DND-41 (cell line): ENCODE measurements around the gene CTTNBP2NL.

Source experiments
- ATAC-seq: fragments of 200-7000 bp; cut with Tn5 transposase; 3 replicates; pipeline ENCODE4 v1.9.1; 2021; ENCODE audit warnings: low read depth; ENCODE audit not compliant: insufficient read depth
- DNase-seq: peaks from one replicate; pipeline ENCODE4 v3.0.0-alpha.2; 2020
- H2AFZ ChIP-seq: 2 replicates; pipeline ENCODE4 v1.6.0; 2012; ENCODE audit warnings: low read depth, low read length
- H3K27ac ChIP-seq: 2 replicates; pipeline ENCODE4 v1.5.1; 2012; ENCODE audit warnings: low read length, inconsistent platforms
- H3K27me3 ChIP-seq: fragments of 200-600 bp; sonication (generic); 2 replicates; pipeline ENCODE4 v1.6.0; 2012; ENCODE audit warnings: low read length, mild to moderate bottlenecking, inconsistent platforms; ENCODE audit not compliant: insufficient read depth, poor library complexity
- H3K36me3 ChIP-seq: 2 replicates; pipeline ENCODE4 v1.5.1; 2012; ENCODE audit warnings: low read length, inconsistent platforms; ENCODE audit not compliant: insufficient read depth
- H3K4me1 ChIP-seq: 2 replicates; pipeline ENCODE4 v1.5.1; 2012; ENCODE audit warnings: mild to moderate bottlenecking, low read length; ENCODE audit not compliant: insufficient read depth
- H3K4me2 ChIP-seq: 2 replicates; pipeline ENCODE4 v1.6.0; 2012; ENCODE audit warnings: mild to moderate bottlenecking, moderate library complexity, low read length, inconsistent platforms; ENCODE audit not compliant: insufficient read depth
- H3K4me3 ChIP-seq, 2 experiments: fragments of 200-600 bp in 1 of 2; shearing (Covaris generic) in 1 of 2; 2 replicates each; pipeline ENCODE4 v1.5.1; 2012 to 2016; ENCODE audit warnings: inconsistent platforms in 2 of 2, low read length in 2 of 2, mild to moderate bottlenecking in 2 of 2, low read depth in 1 of 2, moderate library complexity in 1 of 2
- H3K79me2 ChIP-seq: 2 replicates; pipeline ENCODE4 v1.6.0; 2012; ENCODE audit warnings: low read length, inconsistent platforms; ENCODE audit not compliant: insufficient read depth
- H3K9ac ChIP-seq: 2 replicates; pipeline ENCODE4 v1.6.0; 2012; ENCODE audit warnings: low read depth, mild to moderate bottlenecking, inconsistent platforms, low read length, moderate library complexity
- H3K9me3 ChIP-seq: 2 replicates; pipeline ENCODE4 v1.5.1; 2012; ENCODE audit warnings: low read length, moderate library complexity, mild to moderate bottlenecking, inconsistent platforms; ENCODE audit not compliant: insufficient read depth, severe bottlenecking
- H4K20me1 ChIP-seq: 2 replicates; pipeline ENCODE4 v1.6.0; 2012; ENCODE audit warnings: low read length; ENCODE audit not compliant: insufficient read depth
- CTCF ChIP-seq: IDR thresholded peaks from 2 replicates; pipeline ENCODE4 v1.5.1; 2012; ENCODE audit warnings: borderline replicate concordance, low read length, moderate library complexity, mild to moderate bottlenecking; ENCODE audit not compliant: poor library complexity, severe bottlenecking; ENCODE audit errors: extremely low read depth
- EZH2 ChIP-seq: IDR thresholded peaks from 3 replicates; pipeline ENCODE4 v1.6.1; 2012; ENCODE audit warnings: borderline replicate concordance, low read depth, mild to moderate bottlenecking, moderate library complexity, low read length, inconsistent platforms; ENCODE audit not compliant: severe bottlenecking

CTTNBP2NL gene

GRCh38 chr1:112505878-112506277, 109.9 kb downstream of the CTTNBP2NL start:
- no peak overlapping the region for H3K9ac ChIP-seq
- H3K4me2 ChIP-seq: no peak overlapping the region
- H3K79me2 ChIP-seq: no peaks in the 10 kb centered on the region
- H4K20me1 ChIP-seq: no peaks in the 10 kb centered on the region
- TF ChIP-seq EZH2 (no peak), CTCF (no peak)
- no peak overlapping the region for H3K4me3 ChIP-seq
- no peaks in the 10 kb centered on the region for H3K9me3 ChIP-seq
- no peaks in the 10 kb centered on the region for H3K4me1 ChIP-seq
- no peaks in the 10 kb centered on the region for H3K36me3 ChIP-seq
- DNase-seq: no peak
- no peak overlapping the region for H2AFZ ChIP-seq
- no peak overlapping the region for H3K27ac ChIP-seq
- peaks cover 21% of the 10 kb centered on the region for H3K27me3 ChIP-seq
- ATAC-seq: no peak

- Histone ChIP-seq H3K9me3 (no peaks in the 10 kb centered on the region), H3K27me3 (peaks cover 19% of the 10 kb centered on the region), H3K4me1 (no peaks in the 10 kb centered on the region), H4K20me1 (no peaks in the 10 kb centered on the region), H3K36me3 (no peaks in the 10 kb centered on the region), H3K9ac (no peak overlapping the region), H3K79me2 (no peaks in the 10 kb centered on the region), H3K4me2 (no peak overlapping the region), H2AFZ (no peak overlapping the region), H3K4me3 (no peak overlapping the region), H3K27ac (no peak overlapping the region)
- no peak for TF ChIP-seq EZH2
- ATAC-seq (no peak), DNase-seq (no peak)
Observed at GRCh38 chr1:112506306-112506705, 110.3 kb downstream of the CTTNBP2NL start.

- DNase-seq: no peak
- Histone ChIP-seq H3K27me3 (peaks cover 15% of the 10 kb centered on the region), H3K4me1 (no peaks in the 10 kb centered on the region), H3K4me2 (no peak overlapping the region), H2AFZ (no peak overlapping the region), H4K20me1 (no peaks in the 10 kb centered on the region), H3K9ac (no peak overlapping the region), H3K36me3 (no peaks in the 10 kb centered on the region), H3K9me3 (no peaks in the 10 kb centered on the region), H3K27ac (no peak overlapping the region), H3K4me3 (no peak overlapping the region), H3K79me2 (no peaks in the 10 kb centered on the region)
- no peak for ATAC-seq
- TF ChIP-seq CTCF (no peak), EZH2 (no peak)
Observed at GRCh38 chr1:112506731-112507130, 110.7 kb downstream of the CTTNBP2NL start.

- Histone ChIP-seq H3K27ac (no peak overlapping the region), H3K27me3 (peaks cover 10% of the 10 kb centered on the region), H3K4me2 (no peak overlapping the region), H3K4me3 (no peak overlapping the region), H3K4me1 (no peaks in the 10 kb centered on the region), H3K9ac (no peak overlapping the region), H3K36me3 (no peaks in the 10 kb centered on the region), H4K20me1 (no peaks in the 10 kb centered on the region), H3K9me3 (no peaks in the 10 kb centered on the region), H2AFZ (no peak overlapping the region), H3K79me2 (no peaks in the 10 kb centered on the region)
- no peak for DNase-seq
- no peak for ATAC-seq
- TF ChIP-seq EZH2: no peak
- TF ChIP-seq CTCF: no peak
Observed at GRCh38 chr1:112507336-112507735, 111.3 kb downstream of the CTTNBP2NL start.
